ENCODE results near the gene SAP25. TPM values are rescaled to one million over a fixed set of nuclear protein-coding genes. Genes with fewer than 3 reads are reported as not detected.

Gene SAP25
- total and polyA plus RNA-seq, 12 donors = 0.36 to 2.3 (median 0.70) TPM; not detected in 5

DNA sequence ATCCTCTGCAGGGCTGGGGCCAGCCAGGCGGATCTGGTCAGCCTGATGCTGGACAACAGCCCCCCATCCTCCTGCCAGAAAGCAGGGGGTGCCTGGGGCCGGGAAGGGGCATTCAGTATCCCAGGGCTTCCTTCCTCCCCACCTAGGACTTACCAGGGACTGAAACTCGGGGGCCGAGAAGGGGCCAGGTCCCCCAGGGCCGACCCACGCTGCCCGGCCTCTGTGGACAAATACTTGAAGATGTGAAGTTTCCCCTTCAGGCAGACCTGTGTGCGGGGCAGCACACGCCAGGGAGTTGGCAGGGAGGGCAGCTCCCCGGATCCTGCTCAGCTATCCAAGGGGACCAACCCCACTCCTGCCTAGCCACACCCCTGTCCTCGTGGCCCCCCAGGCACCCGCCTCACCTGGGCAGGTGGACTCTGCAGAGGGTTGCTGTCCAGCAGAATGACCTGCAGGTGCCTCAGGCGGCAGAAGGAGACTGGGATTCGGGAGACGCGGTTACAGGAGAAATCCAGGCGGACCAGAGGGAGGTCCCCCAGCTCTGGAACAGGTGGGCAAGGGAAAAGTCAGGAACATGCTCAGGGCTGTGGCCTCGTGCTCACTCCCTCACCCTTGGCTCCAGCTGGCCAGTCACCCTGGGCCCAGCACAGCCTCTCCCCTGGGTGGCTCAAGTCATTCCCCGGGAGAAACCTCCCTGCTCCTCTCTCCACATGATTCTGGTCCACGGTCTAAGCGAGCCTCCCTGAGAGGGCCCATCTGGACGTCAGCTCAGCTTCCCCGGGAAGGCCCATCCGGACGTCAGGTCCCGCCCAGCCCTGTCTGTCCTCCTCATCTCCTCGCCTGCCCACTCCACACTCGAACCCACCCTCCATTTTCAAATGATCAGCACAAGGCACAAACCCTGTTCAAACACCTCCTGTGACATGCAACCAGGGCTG, 4.8 kb upstream of the SAP25 start:
- Histone ChIP-seq H3K4me1 (peaks cover 5 to 18% (median 14%) of the 10 kb centered on the region in 9 donors), H3K27me3 (no peaks in the 10 kb centered on the region), H3K4me3 (no peak overlapping the region), H3K9me3 (no peaks in the 10 kb centered on the region), H3K27ac (no peak overlapping the region), H3K36me3 (peaks cover 4 to 94% (median 82%) of the 10 kb centered on the region in 9 donors)
- TF ChIP-seq, protein P1, sequence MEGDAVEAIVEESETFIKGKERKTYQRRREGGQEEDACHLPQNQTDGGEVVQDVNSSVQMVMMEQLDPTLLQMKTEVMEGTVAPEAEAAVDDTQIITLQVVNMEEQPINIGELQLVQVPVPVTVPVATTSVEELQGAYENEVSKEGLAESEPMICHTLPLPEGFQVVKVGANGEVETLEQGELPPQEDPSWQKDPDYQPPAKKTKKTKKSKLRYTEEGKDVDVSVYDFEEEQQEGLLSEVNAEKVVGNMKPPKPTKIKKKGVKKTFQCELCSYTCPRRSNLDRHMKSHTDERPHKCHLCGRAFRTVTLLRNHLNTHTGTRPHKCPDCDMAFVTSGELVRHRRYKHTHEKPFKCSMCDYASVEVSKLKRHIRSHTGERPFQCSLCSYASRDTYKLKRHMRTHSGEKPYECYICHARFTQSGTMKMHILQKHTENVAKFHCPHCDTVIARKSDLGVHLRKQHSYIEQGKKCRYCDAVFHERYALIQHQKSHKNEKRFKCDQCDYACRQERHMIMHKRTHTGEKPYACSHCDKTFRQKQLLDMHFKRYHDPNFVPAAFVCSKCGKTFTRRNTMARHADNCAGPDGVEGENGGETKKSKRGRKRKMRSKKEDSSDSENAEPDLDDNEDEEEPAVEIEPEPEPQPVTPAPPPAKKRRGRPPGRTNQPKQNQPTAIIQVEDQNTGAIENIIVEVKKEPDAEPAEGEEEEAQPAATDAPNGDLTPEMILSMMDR (IDR thresholded peaks at IDR 0.05) = no peak
- DNase-seq = no peak
- WGBS, 2 donors = 92 to 94% methylated on average over 28 of the region's 28 CpGs
- intact Hi-C loops (cut with DNase I) = no loop called here
- no peak for ATAC-seq

DNA sequence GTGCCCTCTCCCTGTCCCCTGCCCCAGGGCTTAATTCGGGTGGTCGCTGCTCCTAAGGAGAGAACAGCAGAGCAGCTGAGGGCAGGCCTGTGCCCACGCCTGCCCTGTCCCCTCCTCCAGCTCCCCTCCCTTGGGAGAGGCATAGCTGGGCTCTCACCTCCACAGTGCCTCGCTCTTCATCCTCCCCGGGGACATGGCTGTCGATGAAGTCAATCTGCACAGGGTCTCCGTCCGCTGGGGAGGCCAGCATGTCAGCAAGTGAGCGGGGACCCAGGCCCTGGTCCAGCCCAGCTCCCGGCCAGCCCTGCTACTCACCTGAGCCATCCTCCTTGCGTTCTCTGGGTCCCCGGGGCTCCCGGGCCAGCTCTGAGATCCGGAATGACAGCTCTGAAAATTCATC, 3.8 kb upstream of the SAP25 start:
- WGBS, 2 donors = 91 to 93% methylated on average over 14 of the region's 14 CpGs
- H3K36me3 ChIP-seq = peaks cover 4 to 95% (median 81%) of the 10 kb centered on the region in 9 donors
- peaks cover 0 to 7% (median 4%) of the 10 kb centered on the region in 9 donors for H3K4me1 ChIP-seq
- ATAC-seq (no peak), DNase-seq (no peak)
- no peak overlapping the region for H3K4me3 ChIP-seq
- no peaks in the 10 kb centered on the region for H3K9me3 ChIP-seq
- intact Hi-C loops (cut with DNase I) = no loop called here
- no peak overlapping the region for H3K27ac ChIP-seq
- TF ChIP-seq, protein P1 (IDR thresholded peaks at IDR 0.05) = no peak
- no peaks in the 10 kb centered on the region for H3K27me3 ChIP-seq

DNA sequence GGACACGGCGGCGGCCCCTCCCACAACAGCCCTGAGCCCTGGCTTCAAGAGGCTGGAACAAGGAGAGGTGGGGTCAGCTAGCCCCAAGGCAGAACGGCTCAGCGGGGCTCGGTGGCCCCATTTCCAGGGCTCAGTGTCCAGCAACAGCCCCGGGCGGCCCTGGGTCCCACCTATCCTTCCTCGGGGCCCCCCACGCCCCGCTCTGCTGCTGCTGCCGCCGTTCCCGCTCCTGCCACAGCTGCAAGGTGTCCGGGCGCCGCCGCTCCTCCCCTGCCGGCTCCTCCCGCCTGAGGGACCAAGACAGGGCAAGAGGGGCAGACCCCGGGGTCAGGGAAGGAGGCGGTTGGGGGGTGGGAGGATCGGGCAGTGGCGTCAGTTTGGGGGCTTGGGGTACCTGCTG, 3.4 kb upstream of the SAP25 start:
- DNase-seq (no peak), ATAC-seq (no peak)
- intact Hi-C loops (cut with DNase I) = no loop called here
- no peaks in the 10 kb centered on the region for H3K27me3 ChIP-seq
- no peak overlapping the region for H3K27ac ChIP-seq
- peaks cover 4 to 93% (median 77%) of the 10 kb centered on the region in 9 donors for H3K36me3 ChIP-seq
- 93% methylated on average over 24 of the region's 24 CpGs for WGBS, 2 donors
- H3K4me1 ChIP-seq = peaks cover 0 to 3% (median under 1%) of the 10 kb centered on the region in 9 donors
- H3K9me3 ChIP-seq = no peaks in the 10 kb centered on the region
- TF ChIP-seq, protein P1 (IDR thresholded peaks at IDR 0.05) = no peak
- no peak overlapping the region for H3K4me3 ChIP-seq

DNA sequence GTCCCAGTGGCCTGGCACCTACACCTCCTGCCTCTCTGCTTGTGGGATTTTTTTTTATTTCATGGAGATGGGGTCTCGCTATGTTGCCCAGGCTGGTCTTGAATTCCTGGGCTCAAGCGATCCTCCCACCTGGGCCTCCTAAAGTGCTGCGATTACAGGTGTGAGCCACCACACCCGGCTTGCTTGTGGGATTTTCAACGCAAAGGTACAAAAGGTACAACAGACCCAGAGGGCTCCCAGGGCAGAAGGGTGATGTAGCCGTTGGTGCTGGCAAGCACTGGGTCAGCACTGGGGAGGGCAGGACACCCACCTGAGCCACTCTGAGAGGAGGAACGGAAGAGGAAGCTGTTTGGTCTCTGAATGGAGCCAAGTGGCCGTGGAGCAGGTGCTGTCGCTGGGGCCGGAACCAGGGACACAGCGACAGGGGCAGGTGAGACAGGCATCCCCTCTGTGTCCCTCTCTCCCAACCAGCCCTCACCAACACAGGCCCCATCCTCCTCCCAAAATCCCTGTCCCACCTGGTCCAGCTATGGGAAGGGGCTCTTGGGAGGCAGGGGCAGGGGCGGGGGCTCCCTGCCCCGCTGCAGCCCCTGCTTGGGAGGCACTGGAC, 2.8 kb upstream of the SAP25 start:
- WGBS, 2 donors = 92 to 95% methylated on average over 13 of the region's 13 CpGs
- no peaks in the 10 kb centered on the region for H3K4me1 ChIP-seq
- H3K27ac ChIP-seq = no peak overlapping the region
- peaks cover 4 to 87% (median 71%) of the 10 kb centered on the region in 9 donors for H3K36me3 ChIP-seq
- H3K4me3 ChIP-seq = no peak overlapping the region
- no peaks in the 10 kb centered on the region for H3K9me3 ChIP-seq
- no peak for DNase-seq
- intact Hi-C loops (cut with DNase I) = no loop called here
- TF ChIP-seq, protein P1 (IDR thresholded peaks at IDR 0.05) = no peak
- no peak for ATAC-seq
- no peaks in the 10 kb centered on the region for H3K27me3 ChIP-seq
